Natural killer cell (primary cell): ENCODE measurements around the gene GMPR. TPM values are rescaled to one million over a fixed set of nuclear protein-coding genes. Genes with fewer than 3 reads are reported as not detected.

Source experiments
- ATAC-seq, 3 donors: fragments of 150-1000 bp in 2 of 3; fragments of 200-7000 bp in 1 of 3; cut with Tn5 transposase; 1 replicate in 1 of 3; 2 replicates in 2 of 3; pipeline ENCODE4 v1.10.0; 2021; ENCODE audit warnings: mild to moderate bottlenecking in 2 of 3, moderate library complexity in 2 of 3
- DNase-seq, 2 donors: peaks; one replicate each; pipeline versions ENCODE4 v3.0.0 to v3.0.0-alpha.2; 2013 to 2021; ENCODE audit warnings: mixed read lengths in 1 of 2
- H3K27ac ChIP-seq: one replicate; pipeline ENCODE4 v1.5.1; 2013; ENCODE audit warnings: mild to moderate bottlenecking, low read length
- H3K27me3 ChIP-seq: one replicate; pipeline ENCODE4 v1.6.1; 2013; ENCODE audit warnings: low read length; ENCODE audit not compliant: control insufficient read depth, insufficient read depth
- H3K36me3 ChIP-seq: one replicate; pipeline ENCODE4 v1.6.1; 2013; ENCODE audit warnings: low read length; ENCODE audit not compliant: control insufficient read depth, insufficient read depth
- H3K4me1 ChIP-seq: one replicate; pipeline ENCODE4 v1.6.1; 2013; ENCODE audit warnings: low read length; ENCODE audit not compliant: control insufficient read depth, insufficient read depth
- H3K4me3 ChIP-seq: one replicate; pipeline ENCODE4 v1.5.1; 2013; ENCODE audit warnings: low read length
- H3K9me3 ChIP-seq: one replicate; pipeline ENCODE4 v1.6.1; 2013; ENCODE audit warnings: low read length; ENCODE audit not compliant: control insufficient read depth, insufficient read depth
- H3K27ac Mint-ChIP-seq, 2 donors: one replicate each; pipeline ENCODE4 v1.8.0; 2022; ENCODE audit warnings: mild to moderate bottlenecking in 2 of 2, mixed read lengths in 2 of 2, moderate library complexity in 1 of 2
- H3K27me3 Mint-ChIP-seq, 2 donors: one replicate each; pipeline ENCODE4 v1.8.0; 2022; ENCODE audit warnings: low read depth in 2 of 2, mixed read lengths in 2 of 2
- H3K36me3 Mint-ChIP-seq: one replicate; pipeline ENCODE4 v1.8.0; 2022; ENCODE audit warnings: mixed read lengths
- H3K4me1 Mint-ChIP-seq, 2 donors: one replicate each; pipeline ENCODE4 v1.8.0; 2022; ENCODE audit warnings: mixed read lengths in 2 of 2
- H3K4me3 Mint-ChIP-seq: one replicate; pipeline ENCODE4 v1.8.0; 2022; ENCODE audit warnings: mild to moderate bottlenecking, moderate library complexity, mixed read lengths
- H3K9me3 Mint-ChIP-seq, 2 donors: one replicate each; pipeline ENCODE4 v1.8.0; 2022; ENCODE audit warnings: mixed read lengths in 2 of 2
- CTCF ChIP-seq: fragments of 200-600 bp; IDR thresholded peaks from one replicate; pipeline ENCODE4 v1.8.0; 2022; ENCODE audit warnings: antibody characterized with exemption
- WGBS: methylation state at CpG from one replicate; pipeline ENCODE4 v1.1.7; 2013; ENCODE audit warnings: missing lambda C conversion rate; ENCODE audit not compliant: insufficient coverage; 5-methylcytosine and 5-hydroxymethylcytosine counted together
- intact Hi-C: fragments of 100-400 bp; cut with micrococcal nuclease; formaldehyde crosslinking; loops from one replicate; pipeline ENCODE4 v1.14.2; 2022
- total RNA-seq, 4 donors: library from RNA; stranded (reverse); fragments of 120-200 nt in 1 of 4; gene quantifications; one replicate each; pipeline versions ENCODE4 v1.2.3 to v1.2.4, GENCODE V29; 2013 to 2022

Gene GMPR
- total RNA-seq, 3 donors from 2014 or later (not counting 1 experiment from before 2014, with no cell fraction given) = 0.95 to 3.4 (median 3.2) TPM

GRCh38 chr6:16251706-16252105 lies 13.3 kb downstream of the GMPR start:
- no peaks in the 10 kb centered on the region for H3K9me3 ChIP-seq
- no peaks in the 10 kb centered on the region for H3K36me3 ChIP-seq
- H3K4me3 ChIP-seq = no peak overlapping the region
- DNase-seq (no peak), ATAC-seq (no peak)
- peaks cover 2% of the 10 kb centered on the region for H3K27me3 ChIP-seq
- no peaks in the 10 kb centered on the region for H3K36me3 Mint-ChIP-seq
- H3K4me1 Mint-ChIP-seq = peaks cover 16 to 23% of the 10 kb centered on the region in 2 donors
- TF ChIP-seq CTCF = no peak
- no peak overlapping the region for H3K27ac Mint-ChIP-seq
- 88% methylated on average over 2 of the region's 2 CpGs for WGBS
- H3K9me3 Mint-ChIP-seq = no peaks in the 10 kb centered on the region
- no peak overlapping the region for H3K4me3 Mint-ChIP-seq
- peaks cover 23% of the 10 kb centered on the region for H3K4me1 ChIP-seq
- no peak overlapping the region for H3K27ac ChIP-seq
- intact Hi-C loops = loop anchor here (2.0 to 10.0 kb wide), 2 partner anchors 13 to 513 kb away; partner anchors contain the start of genes ATXN1 and GMPR
- H3K27me3 Mint-ChIP-seq = peaks cover 0 to 5% of the 10 kb centered on the region in 2 donors

- Mint-ChIP-seq H3K27ac (peak overlapping the region; percentile 30 to 83), H3K9me3 (no peaks in the 10 kb centered on the region), H3K4me3 (peak overlapping the region; percentile 52), H3K4me1 (peaks cover 16 to 23% of the 10 kb centered on the region in 2 donors), H3K36me3 (no peaks in the 10 kb centered on the region), H3K27me3 (peaks cover 5% of the 10 kb centered on the region in 2 donors)
- Histone ChIP-seq H3K9me3 (no peaks in the 10 kb centered on the region), H3K4me1 (peaks cover 23% of the 10 kb centered on the region), H3K4me3 (no peak overlapping the region), H3K27me3 (peaks cover 2% of the 10 kb centered on the region), H3K36me3 (no peaks in the 10 kb centered on the region), H3K27ac (no peak overlapping the region)
- DNase-seq = peak; percentile 25 to 61
- no peak for TF ChIP-seq CTCF
- peak; percentile 94 to 100 (median 97) for ATAC-seq
- WGBS = 42% methylated on average over 2 of the region's 2 CpGs
- intact Hi-C loops = loop anchor here (2.0 to 10.0 kb wide), 2 partner anchors 14 to 512 kb away; partner anchors contain the start of genes ATXN1 and GMPR
Observed at GRCh38 chr6:16252686-16253299, 14.4 kb downstream of the GMPR start.

- 93% methylated on average over 9 of the region's 10 CpGs for WGBS
Observed at GRCh38 chr6:16253399-16254144, 15.2 kb downstream of the GMPR start.

More at GRCh38 chr6:16253399-16254144, 15.2 kb downstream of the GMPR start:
- H3K36me3 Mint-ChIP-seq = no peaks in the 10 kb centered on the region
- Histone ChIP-seq H3K36me3 (no peaks in the 10 kb centered on the region), H3K27me3 (peaks cover 2% of the 10 kb centered on the region), H3K27ac (no peak overlapping the region), H3K4me1 (peaks cover 23% of the 10 kb centered on the region), H3K4me3 (no peak overlapping the region), H3K9me3 (no peaks in the 10 kb centered on the region)
- TF ChIP-seq CTCF = no peak
- H3K4me1 Mint-ChIP-seq = peaks cover 16 to 23% of the 10 kb centered on the region in 2 donors
- H3K27me3 Mint-ChIP-seq = peaks cover 8 to 11% of the 10 kb centered on the region in 2 donors
- H3K4me3 Mint-ChIP-seq = peak overlapping the region; percentile 52
- intact Hi-C loops = loop anchor here (2.0 to 10.0 kb wide), 2 partner anchors 15 to 511 kb away; partner anchors contain the start of genes ATXN1 and GMPR
- no peaks in the 10 kb centered on the region for H3K9me3 Mint-ChIP-seq
- DNase-seq (no peak), ATAC-seq (no peak)
- H3K27ac Mint-ChIP-seq = peak overlapping the region in 1 of 2 donors; percentile 83
